ENCODE results near the gene PPP1R12C.

Gene PPP1R12C

DNA sequence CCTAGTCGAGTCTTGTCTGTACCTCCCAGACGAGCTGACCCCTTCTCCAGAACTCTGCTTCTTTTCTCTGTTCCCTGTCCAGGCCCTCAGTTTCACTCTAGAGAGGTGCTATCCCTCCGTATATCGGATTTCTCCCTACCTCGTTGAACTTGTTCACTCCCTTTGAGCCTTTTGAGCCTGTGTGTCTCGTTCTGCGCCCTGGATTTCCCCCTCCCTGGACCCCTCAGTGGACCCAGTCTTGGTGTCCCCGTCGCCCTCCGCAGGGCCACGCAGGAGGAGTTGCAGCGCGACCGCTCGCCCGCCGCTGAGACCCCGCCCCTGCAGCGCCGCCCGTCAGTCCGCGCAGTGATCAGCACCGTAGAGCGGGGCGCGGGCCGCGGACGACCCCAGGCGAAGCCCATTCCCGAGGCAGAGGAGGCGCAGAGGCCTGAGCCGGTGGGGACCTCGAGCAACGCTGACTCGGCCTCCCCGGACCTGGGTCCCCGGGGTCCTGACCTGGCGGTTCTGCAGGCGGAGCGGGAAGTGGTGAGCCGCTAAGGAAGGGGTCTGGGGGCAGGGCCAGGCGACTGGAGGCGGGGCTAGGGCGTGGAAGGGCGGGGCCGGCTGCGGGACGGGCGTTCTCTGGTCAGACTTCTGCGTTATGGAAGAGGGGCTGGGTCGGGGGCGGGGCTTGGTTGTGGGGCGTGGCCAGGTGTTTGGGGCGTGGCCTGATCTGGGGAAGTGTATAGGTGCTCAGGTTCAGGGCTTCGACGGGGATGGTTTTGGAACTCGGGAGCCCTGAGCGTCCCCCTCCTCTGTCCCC, 36.3 kb downstream of the PPP1R12C start:
- peak overlapping the region; percentile 78 for H3K4me3 Mint-ChIP-seq
- peaks cover 87% of the 10 kb centered on the region for H3K27me3 Mint-ChIP-seq
- peak; percentile 82 for ATAC-seq
- H3K36me3 Mint-ChIP-seq = no peaks in the 10 kb centered on the region
- peaks cover 9% of the 10 kb centered on the region for H3K9me3 Mint-ChIP-seq
- H3K4me1 Mint-ChIP-seq = peaks cover 32% of the 10 kb centered on the region
- H3K27ac Mint-ChIP-seq = peak overlapping the region; percentile 8

GRCh38 chr19:55080121-55080967, 37.1 kb downstream of the PPP1R12C start:
- peaks cover 87% of the 10 kb centered on the region for H3K27me3 Mint-ChIP-seq
- peak; percentile 55 for ATAC-seq
- H3K4me3 Mint-ChIP-seq = peak overlapping the region; percentile 78

DNA sequence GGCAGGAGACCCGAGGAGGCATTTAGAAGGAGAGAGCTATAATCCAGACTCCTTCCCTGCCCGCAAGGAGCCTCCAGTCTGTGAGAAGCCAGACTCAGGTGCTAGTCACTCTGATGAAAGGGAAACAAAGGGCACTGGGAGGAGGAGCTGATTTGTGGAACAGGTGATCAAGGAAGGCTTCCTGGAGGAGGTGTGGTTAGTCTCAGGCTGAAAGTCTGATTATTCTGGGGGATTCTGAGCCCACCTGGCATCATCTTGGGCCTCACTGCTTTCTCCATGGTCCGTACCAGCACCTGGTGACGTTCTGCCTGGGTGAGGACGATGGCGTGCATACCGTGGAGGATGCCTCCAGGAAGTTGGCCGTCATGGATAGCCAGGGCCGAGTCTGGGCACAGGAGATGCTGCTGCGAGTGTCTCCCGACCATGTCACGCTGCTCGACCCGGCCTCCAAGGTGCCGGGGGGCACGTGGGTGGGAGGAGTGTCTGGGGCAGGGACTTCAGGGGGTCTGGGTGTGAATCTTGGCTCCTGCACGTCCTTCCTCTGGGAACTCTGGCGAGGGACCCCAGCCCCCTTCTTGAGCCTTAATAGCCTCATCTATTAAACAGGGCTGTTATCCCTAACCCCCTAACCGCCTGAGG, 37.9 kb downstream of the PPP1R12C start:
- H3K4me3 Mint-ChIP-seq = peak overlapping the region; percentile 10
- H3K36me3 Mint-ChIP-seq = no peaks in the 10 kb centered on the region
- H3K27ac Mint-ChIP-seq = no peak overlapping the region
- peaks cover 91% of the 10 kb centered on the region for H3K27me3 Mint-ChIP-seq
- peaks cover 9% of the 10 kb centered on the region for H3K9me3 Mint-ChIP-seq
- peaks cover 32% of the 10 kb centered on the region for H3K4me1 Mint-ChIP-seq
- no peak for ATAC-seq

More at GRCh38 chr19:55080121-55080967, 37.1 kb downstream of the PPP1R12C start:
- H3K4me1 Mint-ChIP-seq = peaks cover 32% of the 10 kb centered on the region
- peak overlapping the region; percentile 8 for H3K27ac Mint-ChIP-seq
- peaks cover 9% of the 10 kb centered on the region for H3K9me3 Mint-ChIP-seq
- no peaks in the 10 kb centered on the region for H3K36me3 Mint-ChIP-seq

- no peaks in the 10 kb centered on the region for H3K36me3 Mint-ChIP-seq
- H3K4me1 Mint-ChIP-seq = peaks cover 32% of the 10 kb centered on the region
Measured at GRCh38 chr19:55078996-55079395, 38.4 kb downstream of the PPP1R12C start.

GRCh38 chr19:55077106-55077505, 40.3 kb downstream of the PPP1R12C start:
- Mint-ChIP-seq H3K9me3 (peaks cover 8% of the 10 kb centered on the region), H3K4me3 (no peak overlapping the region), H3K27me3 (peaks cover 91% of the 10 kb centered on the region), H3K36me3 (no peaks in the 10 kb centered on the region), H3K27ac (no peak overlapping the region), H3K4me1 (peaks cover 22% of the 10 kb centered on the region)
- no peak for ATAC-seq

More at GRCh38 chr19:55078996-55079395, 38.4 kb downstream of the PPP1R12C start:
- no peak overlapping the region for H3K27ac Mint-ChIP-seq
- ATAC-seq = no peak
- peaks cover 9% of the 10 kb centered on the region for H3K9me3 Mint-ChIP-seq
- H3K27me3 Mint-ChIP-seq = peaks cover 91% of the 10 kb centered on the region
- peak overlapping the region; percentile 10 for H3K4me3 Mint-ChIP-seq

DNA sequence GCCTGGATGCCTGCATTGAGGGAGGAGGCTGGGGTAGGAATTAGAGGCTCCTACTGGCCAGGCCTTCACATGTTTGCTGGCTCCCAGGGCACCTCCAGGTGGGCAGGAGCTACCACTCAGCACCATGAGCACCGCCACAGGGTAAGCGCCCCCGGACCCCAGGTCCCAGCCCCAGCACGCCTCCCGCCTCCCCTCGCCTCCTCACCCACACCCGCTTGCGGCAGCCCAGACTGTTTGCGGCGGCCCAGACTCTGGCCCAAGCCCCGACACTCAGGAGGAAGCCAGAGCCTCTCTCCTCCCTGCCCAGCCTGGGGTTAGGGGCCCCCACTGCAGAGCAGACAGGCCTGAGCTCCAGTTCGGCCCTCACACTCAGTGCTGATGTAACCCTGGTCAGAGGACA, 41.1 kb downstream of the PPP1R12C start:
- no peak overlapping the region for H3K4me3 Mint-ChIP-seq

DNA sequence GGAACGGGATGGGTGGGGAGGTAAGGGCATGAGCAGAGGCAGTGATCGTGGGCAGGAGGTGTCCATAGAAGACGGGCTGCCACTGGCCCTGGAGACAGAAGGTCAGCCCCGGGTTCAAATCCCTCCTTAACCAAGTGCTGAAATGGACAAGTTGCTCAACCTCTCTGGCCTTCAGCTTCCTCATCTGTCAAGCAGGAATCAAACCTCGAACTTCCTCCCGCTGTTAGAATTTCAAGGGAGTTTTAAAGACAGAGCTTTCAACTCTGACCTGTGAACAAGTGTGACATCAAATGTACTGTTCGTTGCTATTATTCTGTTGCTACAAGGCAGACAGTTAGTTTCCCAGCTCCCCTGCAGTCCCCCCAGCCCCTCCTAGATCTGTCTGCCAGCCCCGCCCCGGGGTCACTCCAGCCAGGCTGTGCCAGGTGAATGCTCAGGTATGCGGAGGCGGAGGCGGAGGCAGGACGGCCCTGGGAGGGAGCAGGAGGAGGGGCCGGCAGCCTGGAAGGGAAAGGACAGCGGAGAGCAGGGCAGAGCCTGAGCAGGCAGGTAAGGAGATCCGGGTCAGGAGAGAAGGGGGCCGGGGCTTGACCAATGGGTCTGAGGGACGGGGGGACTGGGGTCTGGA, 42.0 kb downstream of the PPP1R12C start, which contains the start of gene EPS8L1:
EPS8L1 (plus strand) TSS at position 499 of the 628 bp plus-strand sequence. CDS start 576 bp downstream, outside the sequence.
- H3K4me3 Mint-ChIP-seq = no peak within 1 kb of the TSS
- H3K36me3 Mint-ChIP-seq = no peaks in the 10 kb centered on the region
- peaks cover 8% of the 10 kb centered on the region for H3K9me3 Mint-ChIP-seq
- no peak within 1 kb of the TSS for H3K27ac Mint-ChIP-seq
- peaks cover 92% of the 10 kb centered on the region for H3K27me3 Mint-ChIP-seq
- peaks cover 8% of the 10 kb centered on the region for H3K4me1 Mint-ChIP-seq
- ATAC-seq = no peak

More for the DNA sequence above, 41.1 kb downstream of the PPP1R12C start:
- H3K27me3 Mint-ChIP-seq = peaks cover 92% of the 10 kb centered on the region
- H3K9me3 Mint-ChIP-seq = peaks cover 8% of the 10 kb centered on the region
- ATAC-seq = no peak
- no peak overlapping the region for H3K27ac Mint-ChIP-seq
- peaks cover 16% of the 10 kb centered on the region for H3K4me1 Mint-ChIP-seq
- H3K36me3 Mint-ChIP-seq = no peaks in the 10 kb centered on the region

DNA sequence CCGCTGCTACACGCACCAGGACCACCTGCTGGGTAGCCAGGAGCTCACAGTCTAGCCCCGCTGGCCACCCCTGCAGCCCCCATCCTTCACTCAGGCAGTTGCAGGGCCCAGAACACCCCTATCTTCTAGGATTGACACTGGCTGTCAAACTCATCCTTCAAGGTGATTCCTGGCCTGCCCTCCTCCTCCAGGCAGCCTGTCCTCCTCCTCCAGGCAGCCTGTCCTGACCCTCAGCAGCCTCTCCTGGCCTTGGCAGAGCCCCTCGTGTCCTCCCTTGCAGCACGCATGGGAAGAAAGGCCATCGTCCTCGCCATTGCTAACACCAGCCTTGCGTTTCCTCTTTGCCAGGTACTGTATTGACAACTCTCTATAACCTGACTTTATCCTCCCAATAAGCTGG, 45.5 kb downstream of the PPP1R12C start:
- Mint-ChIP-seq H3K4me1 (peaks cover 19% of the 10 kb centered on the region), H3K4me3 (no peak overlapping the region), H3K9me3 (peaks cover 2% of the 10 kb centered on the region), H3K27ac (no peak overlapping the region), H3K27me3 (peaks cover 98% of the 10 kb centered on the region), H3K36me3 (no peaks in the 10 kb centered on the region)
- no peak for ATAC-seq

DNA sequence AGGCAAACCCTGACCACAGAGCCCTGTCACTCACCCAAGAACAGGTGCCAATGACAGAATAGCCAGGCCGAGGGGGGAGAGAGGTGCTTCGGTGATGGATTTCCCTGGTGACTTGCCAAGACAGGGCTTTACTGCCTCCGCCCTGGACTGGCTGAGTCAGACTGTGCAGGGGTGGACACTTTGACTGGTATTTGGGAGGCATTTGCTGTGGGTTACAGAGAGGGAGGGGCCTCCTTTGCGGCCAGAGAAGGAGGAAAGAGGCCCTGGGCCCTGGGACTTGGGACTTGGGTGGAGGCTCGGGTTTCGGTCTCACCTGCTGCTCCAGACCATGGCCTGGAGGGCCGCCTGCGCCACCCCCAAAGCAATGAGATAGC, 46.3 kb downstream of the PPP1R12C start:
- Mint-ChIP-seq H3K4me3 (no peak overlapping the region), H3K9me3 (peaks cover 6% of the 10 kb centered on the region), H3K27me3 (peaks cover 99% of the 10 kb centered on the region), H3K4me1 (peaks cover 19% of the 10 kb centered on the region), H3K36me3 (no peaks in the 10 kb centered on the region), H3K27ac (no peak overlapping the region)
- no peak for ATAC-seq

DNA sequence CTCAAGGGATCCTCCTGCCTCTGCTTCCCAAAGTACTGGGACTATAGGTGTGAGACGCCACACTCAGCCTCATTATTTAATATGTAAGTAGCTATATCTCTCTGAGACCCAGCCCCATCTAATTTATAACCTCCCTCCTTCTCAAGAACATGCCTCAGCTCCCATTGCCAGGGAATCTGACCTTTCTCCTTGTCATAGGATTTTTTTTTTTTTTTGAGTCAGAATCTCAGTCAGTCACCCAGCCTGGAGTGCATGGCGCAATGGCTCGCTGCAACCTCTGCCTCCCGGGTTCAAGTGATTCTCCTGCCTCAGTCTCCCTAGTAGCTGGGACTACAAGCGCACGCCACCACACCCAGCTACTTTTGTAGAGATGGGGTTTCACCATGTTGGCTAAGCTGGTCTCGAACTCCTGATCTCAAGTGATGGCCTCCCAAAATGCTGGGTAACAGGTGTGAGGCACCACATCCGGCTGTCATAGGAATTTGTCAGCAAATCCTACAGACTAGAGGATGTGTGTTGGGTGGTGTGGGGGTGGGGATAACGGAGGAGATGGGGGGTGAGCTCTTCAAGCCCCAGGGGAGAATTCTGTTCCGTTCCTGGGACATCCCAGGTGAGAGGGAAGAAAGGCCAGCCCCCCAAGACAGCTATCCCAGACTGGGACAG, 46.8 kb downstream of the PPP1R12C start:
- ATAC-seq = no peak
- H3K9me3 Mint-ChIP-seq = peaks cover 6% of the 10 kb centered on the region

DNA sequence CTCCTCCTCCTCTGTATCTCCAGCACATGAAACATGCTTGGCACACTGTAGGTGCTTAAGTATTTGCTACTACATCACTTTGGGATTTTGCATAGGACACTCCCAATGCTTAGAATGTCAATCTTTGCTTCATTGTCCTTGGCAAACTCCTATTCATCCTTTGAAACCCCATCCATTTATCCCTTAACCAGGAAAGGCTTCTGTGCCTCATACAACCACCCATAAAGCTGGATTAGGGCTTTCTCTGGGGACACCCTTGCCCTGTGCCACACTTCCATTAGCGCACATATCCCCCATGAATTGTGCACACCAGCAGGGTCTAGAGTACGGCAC, 47.6 kb downstream of the PPP1R12C start:
- Mint-ChIP-seq H3K4me3 (no peak overlapping the region), H3K9me3 (peaks cover 6% of the 10 kb centered on the region), H3K36me3 (no peaks in the 10 kb centered on the region), H3K27ac (no peak overlapping the region), H3K4me1 (peaks cover 19% of the 10 kb centered on the region), H3K27me3 (peaks cover 91% of the 10 kb centered on the region)
- no peak for ATAC-seq

More for the DNA sequence above, 46.8 kb downstream of the PPP1R12C start:
- no peak overlapping the region for H3K4me3 Mint-ChIP-seq
- H3K27me3 Mint-ChIP-seq = peaks cover 98% of the 10 kb centered on the region
- peaks cover 19% of the 10 kb centered on the region for H3K4me1 Mint-ChIP-seq
- H3K27ac Mint-ChIP-seq = no peak overlapping the region
- H3K36me3 Mint-ChIP-seq = no peaks in the 10 kb centered on the region

GRCh38 chr19:55068950-55069864, 48.2 kb downstream of the PPP1R12C start:
- peak overlapping the region; percentile 44 for H3K4me3 Mint-ChIP-seq
- H3K36me3 Mint-ChIP-seq = no peaks in the 10 kb centered on the region
- peaks cover 84% of the 10 kb centered on the region for H3K27me3 Mint-ChIP-seq
- H3K4me1 Mint-ChIP-seq = peaks cover 19% of the 10 kb centered on the region
- peaks cover 6% of the 10 kb centered on the region for H3K9me3 Mint-ChIP-seq
- H3K27ac Mint-ChIP-seq = no peak overlapping the region
- peak; percentile 54 for ATAC-seq

- H3K27me3 Mint-ChIP-seq = peaks cover 71% of the 10 kb centered on the region
- H3K9me3 Mint-ChIP-seq = peaks cover 4% of the 10 kb centered on the region
- ATAC-seq = no peak
- no peak overlapping the region for H3K27ac Mint-ChIP-seq
- no peak overlapping the region for H3K4me3 Mint-ChIP-seq
- no peaks in the 10 kb centered on the region for H3K36me3 Mint-ChIP-seq
- peaks cover 19% of the 10 kb centered on the region for H3K4me1 Mint-ChIP-seq
Measured at GRCh38 chr19:55067869-55068268, 49.6 kb downstream of the PPP1R12C start.

All from stimulated activated memory B cell treated with anti-CD40 and anti-IgM and Interleukin-4, amounts not matched to agents 10 μg/mL and 1 μg/mL and 100 μg/mL, for 72 hours (primary cell).